Measurements from ENCODE around the gene DTNBP1.

DTNBP1 gene

DNA sequence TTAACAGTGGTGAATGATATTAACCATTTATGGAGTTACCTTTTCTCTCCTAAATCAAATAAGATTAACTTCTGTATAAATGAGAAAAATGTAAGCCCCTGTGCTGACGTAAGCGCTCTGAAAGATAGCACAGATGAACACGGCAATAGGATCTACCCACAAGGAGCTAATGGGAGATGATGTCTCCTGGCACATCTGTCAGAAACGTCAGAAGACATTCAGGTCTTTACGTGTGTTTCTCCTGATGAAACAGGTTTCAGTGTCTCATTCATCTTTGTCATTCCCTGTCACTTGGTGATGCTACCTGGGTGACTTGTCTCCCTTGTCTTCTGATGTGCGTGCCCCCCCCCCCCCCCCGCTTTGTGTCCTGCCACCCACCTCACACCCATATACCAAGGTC lies 189.7 kb downstream of the DTNBP1 start:
- in situ Hi-C loops (cut with MboI; ENCODE audit: low sequenced_read_pairs) = no loop called here

Measured in HL-60/S4 treated with phorbol 12-myristate 13-acetate at 8.2 ng/mL for 4 days and 3 days (cell line).